Fibroblast of skin of scalp (primary cell): ENCODE measurements around the gene SPATA45.

ENCODE experiments used
- DNase-seq: peaks from one replicate; pipeline ENCODE4 v3.0.0-alpha.2; 2013

The SPATA45 gene

GRCh38 chr1:212828395-212828794 lies 19.1 kb downstream of the SPATA45 start:
- DNase-seq, result no peak

DNA sequence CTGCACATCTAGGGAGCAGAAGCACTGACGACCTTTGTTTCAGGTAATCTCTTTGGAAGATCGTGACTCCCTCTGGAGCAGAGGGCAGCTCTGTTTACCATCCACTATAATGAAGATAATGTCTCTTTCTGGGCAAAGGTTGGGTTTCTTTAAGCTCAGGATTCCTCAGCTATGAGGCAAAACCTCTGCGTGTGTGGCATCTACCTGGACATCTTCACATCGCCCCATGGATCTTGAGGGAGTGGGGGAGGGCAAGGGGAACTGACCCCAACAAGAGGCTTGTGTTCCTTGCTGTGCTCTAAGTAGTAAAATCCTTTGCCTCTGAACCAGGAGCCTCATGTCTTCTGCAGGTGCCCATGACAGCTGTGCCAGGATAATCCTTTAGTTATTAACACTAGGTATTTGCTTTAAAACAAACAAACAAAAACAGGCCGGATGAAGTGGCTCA lies 19.6 kb downstream of the SPATA45 start:
- DNase-seq, result no peak

GRCh38 chr1:212827171-212827776 lies 20.2 kb downstream of the SPATA45 start:
- DNase-seq, result no peak

- DNase-seq, result no peak
These were observed 21.5 kb downstream of the SPATA45 start for GRCh38 chr1:212825798-212826452.

- DNase-seq, result no peak
These were observed 23.2 kb downstream of the SPATA45 start for GRCh38 chr1:212824201-212824600.

DNA sequence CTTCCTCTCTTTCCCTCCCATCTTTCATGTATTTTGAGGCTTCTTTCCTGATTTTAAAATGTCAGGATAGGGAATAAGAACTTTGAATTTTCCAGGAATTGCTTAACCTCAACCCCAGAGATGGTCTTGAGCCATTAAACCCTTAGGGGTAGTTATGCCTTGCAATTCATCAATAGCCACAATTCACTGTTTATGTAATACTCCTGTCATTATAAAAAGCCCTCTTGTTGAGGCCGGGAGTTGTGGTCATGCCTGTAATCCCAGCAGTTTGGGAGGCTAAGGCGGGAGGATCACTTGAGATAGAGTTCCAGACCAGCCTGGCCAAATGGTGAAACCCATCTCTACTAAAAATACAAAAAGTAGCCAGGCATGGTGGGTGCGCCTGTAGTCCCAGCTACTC lies 24.5 kb downstream of the SPATA45 start:
- DNase-seq, result no peak

DNA sequence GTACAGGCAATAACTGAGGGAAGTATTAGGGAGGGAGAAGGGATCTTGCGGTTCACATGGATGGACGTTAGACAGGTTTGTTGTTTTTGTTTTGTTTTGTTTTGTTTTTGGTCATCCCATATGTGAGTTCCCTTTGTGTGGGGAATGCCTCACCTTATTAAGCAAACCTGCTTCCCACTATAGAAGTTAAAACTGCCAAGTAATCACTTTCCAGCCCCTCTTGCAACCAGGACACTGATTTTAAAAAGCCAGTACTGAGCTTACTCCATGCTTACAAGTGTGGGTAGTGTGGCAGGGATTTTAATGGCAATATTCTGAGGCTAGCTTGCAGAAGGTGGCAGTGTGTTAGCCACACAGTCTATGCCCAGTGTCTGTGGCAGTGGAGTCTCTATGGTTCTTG lies 26.5 kb downstream of the SPATA45 start:
- DNase-seq, result no peak

GRCh38 chr1:212819726-212820125 lies 27.7 kb downstream of the SPATA45 start:
- no peak for DNase-seq

- no peak for DNase-seq
These were observed 30.7 kb downstream of the SPATA45 start for GRCh38 chr1:212816567-212817278.

- peak; percentile 17 for DNase-seq
These were observed 32.7 kb downstream of the SPATA45 start for GRCh38 chr1:212814537-212815334.

DNA sequence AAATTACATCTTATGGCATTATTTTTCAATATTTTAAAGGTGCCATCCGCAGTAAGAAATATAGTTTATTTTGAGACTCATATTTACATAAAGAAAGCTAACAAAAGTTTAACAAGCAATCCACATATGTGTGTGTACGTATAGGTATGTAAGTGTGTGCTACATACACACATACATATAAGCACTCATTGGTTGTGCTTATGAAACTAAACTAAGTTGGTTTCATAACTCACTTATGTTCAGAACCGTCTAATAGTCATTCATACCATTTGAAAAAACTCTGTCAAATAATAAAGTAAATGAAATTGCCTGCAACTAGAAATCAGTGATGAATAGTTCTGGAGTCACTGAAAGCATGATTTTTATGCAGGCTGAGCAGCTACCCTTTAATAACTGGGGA lies 41.7 kb downstream of the SPATA45 start:
- no peak for DNase-seq

GRCh38 chr1:212797681-212798080 lies 49.8 kb downstream of the SPATA45 start:
- DNase-seq, result peak; percentile 8

DNA sequence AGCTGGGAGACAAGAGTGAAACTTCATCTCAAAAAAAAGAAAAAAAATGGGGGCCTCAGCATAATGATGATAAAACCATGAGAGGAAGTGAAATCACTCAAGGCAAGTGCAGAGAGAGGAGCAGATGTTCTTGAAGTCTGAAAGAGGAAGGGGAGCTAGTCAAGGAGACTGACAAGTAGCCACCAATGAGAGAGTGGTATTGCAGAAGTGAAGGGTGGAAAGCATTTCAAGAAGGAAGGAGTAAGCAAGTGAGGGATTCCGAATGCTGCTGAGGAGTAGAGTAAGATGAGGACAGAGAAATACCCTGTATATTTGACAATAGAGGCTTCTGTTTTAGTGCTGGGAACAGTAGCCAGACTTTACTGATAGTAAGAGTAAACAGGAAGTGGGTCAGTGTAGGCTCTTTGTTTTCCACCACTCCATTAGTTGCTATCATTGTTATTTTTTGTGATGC lies 52.9 kb downstream of the SPATA45 start:
- DNase-seq, result no peak

GRCh38 chr1:212792396-212792908 lies 55.0 kb downstream of the SPATA45 start:
- DNase-seq, result no peak

- peak; percentile 92 for DNase-seq
These were observed 55.6 kb downstream of the SPATA45 start, which contains the start of the genes NSL1 and TATDN3 for GRCh38 chr1:212791676-212792395. TSS of gene NSL1 (minus strand) at chr1:212791777. CDS start at chr1:212791763, 14 bp downstream. TSS of gene TATDN3 (plus strand) at chr1:212791894. CDS start at chr1:212791922, 28 bp downstream.

- peak; percentile 69 for DNase-seq
These were observed 56.2 kb downstream of the SPATA45 start for GRCh38 chr1:212791261-212791675.

GRCh38 chr1:212785871-212786270 lies 61.6 kb downstream of the SPATA45 start:
- DNase-seq, result no peak

GRCh38 chr1:212783976-212784375 lies 63.5 kb downstream of the SPATA45 start:
- DNase-seq, result no peak

DNA sequence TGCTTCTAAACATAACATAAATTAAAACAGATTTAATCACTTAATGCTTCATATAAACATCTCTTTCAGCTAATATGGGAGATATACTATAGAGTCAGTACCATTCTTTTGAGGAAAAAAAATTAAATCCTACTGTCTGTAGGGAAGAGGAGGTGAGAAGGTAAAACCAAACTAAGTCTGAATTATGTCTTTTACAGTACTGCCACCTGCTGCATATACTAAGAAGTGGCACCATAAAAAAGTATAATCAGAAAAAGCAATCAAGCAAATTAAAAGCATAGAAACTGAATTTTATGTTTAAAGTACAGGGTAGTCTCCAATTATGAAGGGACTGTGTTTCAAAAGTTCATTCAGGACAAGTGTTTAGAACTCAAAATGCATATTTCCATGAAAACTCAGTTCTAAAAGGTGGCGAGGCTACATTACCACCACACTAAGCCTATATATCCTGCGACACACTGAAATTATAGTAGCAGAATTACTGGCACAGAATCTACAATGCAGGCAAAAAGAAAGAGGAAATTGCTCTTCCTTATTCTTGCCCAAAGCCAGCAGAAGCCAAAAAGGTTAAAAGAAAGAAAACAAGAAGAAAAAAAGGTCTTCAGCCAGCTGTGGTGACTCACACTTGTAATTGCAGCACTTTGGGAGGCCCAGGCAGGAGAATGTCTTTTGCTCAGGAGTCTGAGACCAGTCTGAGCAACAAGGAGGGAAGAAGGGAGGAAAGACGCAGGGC lies 64.9 kb downstream of the SPATA45 start:
- DNase-seq, result peak; percentile 37

- no peak for DNase-seq
These were observed 66.2 kb downstream of the SPATA45 start for GRCh38 chr1:212781225-212781624.

- no peak for DNase-seq
These were observed 66.7 kb downstream of the SPATA45 start for GRCh38 chr1:212780759-212781158.
